IMR-90 (cell line): Measurements from ENCODE around the gene MON2. TPM values are rescaled to one million over a fixed set of nuclear protein-coding genes. Genes with fewer than 3 reads are reported as not detected.

ENCODE experiments used
- ATAC-seq: fragments of 200-7000 bp; cut with Tn5 transposase; 2 replicates; pipeline ENCODE4 v1.9.1; 2020; ENCODE audit warnings: low read depth, mild to moderate bottlenecking, moderate library complexity
- BruUV-seq: library from RNA; stranded (reverse); fragments of 400-500 nt; replicated peaks from 2 replicates; lab custom pipeline; 2021; lab: Mats Ljungman, UMichigan
- CTCF ChIA-PET: fragments of 300-600 bp; formaldehyde crosslinking; extraction: SDS; loops from one replicate; lab custom pipeline; 2021; ENCODE audit warnings: antibody characterized with exemption; lab: Yijun Ruan, JAX
- POLR2A ChIA-PET: fragments of 300-600 bp; sonication (Branson Sonifier 250); formaldehyde crosslinking; loops from one replicate; lab custom pipeline; 2022; ENCODE audit warnings: antibody characterized with exemption; ENCODE audit not compliant: unreplicated experiment; lab: Charles Lee
- DNase-seq: peaks from one replicate; pipeline ENCODE4 v3.0.0; 2013
- H2AFZ ChIP-seq: replicated peaks from 2 replicates; pipeline ENCODE3; 2013; ENCODE audit warnings: low read length, mild to moderate bottlenecking; ENCODE audit not compliant: poor library complexity
- H2AK5ac ChIP-seq: 2 replicates; pipeline ENCODE4 v1.6.1; 2013; ENCODE audit warnings: low read depth, low read length, inconsistent platforms
- H2AK9ac ChIP-seq: replicated peaks from 2 replicates; pipeline ENCODE3; 2013; ENCODE audit warnings: mild to moderate bottlenecking, low read depth, low read length, moderate library complexity; ENCODE audit not compliant: poor library complexity
- H2BK120ac ChIP-seq: 2 replicates; pipeline ENCODE4 v1.6.1; 2013; ENCODE audit warnings: low read depth, low read length, inconsistent platforms
- H2BK15ac ChIP-seq: 3 replicates; pipeline ENCODE4 v1.6.1; 2013; ENCODE audit warnings: low read depth, low read length, inconsistent platforms
- H2BK20ac ChIP-seq: 2 replicates; pipeline ENCODE4 v1.6.1; 2013; ENCODE audit warnings: low read depth, mild to moderate bottlenecking, inconsistent platforms, low read length, moderate library complexity
- H2BK5ac ChIP-seq: 2 replicates; pipeline ENCODE4 v1.6.1; 2013; ENCODE audit warnings: mild to moderate bottlenecking, low read depth, low read length, inconsistent platforms; ENCODE audit not compliant: poor library complexity, severe bottlenecking
- H3K14ac ChIP-seq: replicated peaks from 2 replicates; pipeline ENCODE4 v1.6.1; 2013; ENCODE audit warnings: low read depth, low read length, inconsistent platforms
- H3K18ac ChIP-seq: 2 replicates; pipeline ENCODE4 v1.6.1; 2013; ENCODE audit warnings: low read depth, low read length, control low read depth
- H3K23ac ChIP-seq: 2 replicates; pipeline ENCODE4 v1.6.1; 2013; ENCODE audit warnings: low read depth, low read length, inconsistent platforms
- H3K27ac ChIP-seq: 2 replicates; pipeline ENCODE4 v1.5.1; 2013; ENCODE audit warnings: mild to moderate bottlenecking, control low read depth, low read length; ENCODE audit not compliant: insufficient read depth
- H3K27me3 ChIP-seq: 2 replicates; pipeline ENCODE4 v1.6.1; 2013; ENCODE audit warnings: low read length; ENCODE audit not compliant: control insufficient read depth, insufficient read depth
- H3K36me3 ChIP-seq: 2 replicates; pipeline ENCODE4 v1.6.1; 2013; ENCODE audit warnings: low read length, mixed read lengths; ENCODE audit not compliant: control insufficient read depth, insufficient read depth
- H3K4ac ChIP-seq: 2 replicates; pipeline ENCODE4 v1.6.1; 2013; ENCODE audit warnings: low read depth, low read length, inconsistent platforms
- H3K4me1 ChIP-seq: 2 replicates; pipeline ENCODE4 v1.6.1; 2013; ENCODE audit warnings: low read length, mixed read lengths; ENCODE audit not compliant: control insufficient read depth, insufficient read depth
- H3K4me2 ChIP-seq: 2 replicates; pipeline ENCODE4 v1.6.1; 2013; ENCODE audit warnings: low read depth, mild to moderate bottlenecking, control low read depth, low read length, moderate library complexity
- H3K4me3 ChIP-seq: 2 replicates; pipeline ENCODE4 v1.5.1; 2013; ENCODE audit warnings: low read depth, mild to moderate bottlenecking, control low read depth, low read length, moderate library complexity; ENCODE audit not compliant: insufficient read depth
- H3K56ac ChIP-seq: 2 replicates; pipeline ENCODE4 v1.6.1; 2013; ENCODE audit warnings: low read length, inconsistent platforms; ENCODE audit not compliant: insufficient read depth; ENCODE audit errors: extremely low read depth
- H3K79me1 ChIP-seq, 2 experiments: 2 replicates each; pipeline ENCODE4 v1.6.1; 2013; ENCODE audit warnings: low read length in 2 of 2, inconsistent platforms in 1 of 2, low read depth in 1 of 2
- H3K9ac ChIP-seq: 2 replicates; pipeline ENCODE4 v1.6.1; 2013; ENCODE audit warnings: low read depth, low read length, control low read depth
- H3K9me1 ChIP-seq: 2 replicates; pipeline ENCODE4 v1.6.1; 2013; ENCODE audit warnings: low read length, inconsistent platforms; ENCODE audit not compliant: insufficient read depth
- H3K9me3 ChIP-seq: 2 replicates; pipeline ENCODE4 v1.6.1; 2013; ENCODE audit warnings: low read length; ENCODE audit not compliant: control insufficient read depth, insufficient read depth
- H4K20me1 ChIP-seq: 2 replicates; pipeline ENCODE4 v1.6.1; 2013; ENCODE audit warnings: low read length, inconsistent platforms; ENCODE audit not compliant: insufficient read depth
- H4K5ac ChIP-seq: 2 replicates; pipeline ENCODE4 v1.6.1; 2013; ENCODE audit warnings: mild to moderate bottlenecking, low read depth, low read length, control low read depth
- H4K8ac ChIP-seq, 2 experiments: 2 replicates each; pipeline ENCODE4 v1.6.1; 2013; ENCODE audit warnings: low read depth in 2 of 2, low read length in 2 of 2, control low read depth in 1 of 2, inconsistent platforms in 1 of 2
- H4K91ac ChIP-seq: 2 replicates; pipeline ENCODE4 v1.6.1; 2013; ENCODE audit warnings: low read depth, low read length, inconsistent platforms; ENCODE audit not compliant: insufficient read depth
- BHLHE40 ChIP-seq: fragments of 150-350 bp; IDR thresholded peaks from 2 replicates; pipeline ENCODE4 v1.6.1; 2016; ENCODE audit warnings: mild to moderate bottlenecking, low read depth, low read length
- CEBPB ChIP-seq: IDR thresholded peaks from 2 replicates; pipeline ENCODE4 v1.6.1; 2012; ENCODE audit warnings: low read depth, low read length, improper control_type of control experiment
- FOS ChIP-seq: fragments of 150-350 bp; IDR thresholded peaks from 2 replicates; pipeline ENCODE4 v1.6.1; 2016; ENCODE audit warnings: low read depth, low read length
- MAFK ChIP-seq: IDR thresholded peaks from 2 replicates; pipeline ENCODE4 v1.6.1; 2012; ENCODE audit warnings: low read depth, low read length, improper control_type of control experiment
- MAZ ChIP-seq: IDR thresholded peaks from 2 replicates; pipeline ENCODE4 v1.6.1; 2012; ENCODE audit warnings: low read depth, mild to moderate bottlenecking, low read length, improper control_type of control experiment, moderate library complexity, borderline replicate concordance
- MXI1 ChIP-seq: IDR thresholded peaks from 2 replicates; pipeline ENCODE4 v1.6.1; 2012; ENCODE audit warnings: low read depth, mild to moderate bottlenecking, low read length, moderate library complexity, borderline replicate concordance
- NFE2L2 ChIP-seq: fragments of 150-350 bp; IDR thresholded peaks from 2 replicates; pipeline ENCODE4 v1.6.1; 2016; ENCODE audit warnings: low read depth, mild to moderate bottlenecking, low read length
- POLR2A ChIP-seq: IDR thresholded peaks from 2 replicates; pipeline ENCODE4 v1.6.1; 2012; ENCODE audit warnings: mild to moderate bottlenecking, low read depth, low read length
- RAD21 ChIP-seq: IDR thresholded peaks from 2 replicates; pipeline ENCODE4 v1.6.1; 2012; ENCODE audit warnings: low read length, improper control_type of control experiment
- RCOR1 ChIP-seq: IDR thresholded peaks from 2 replicates; pipeline ENCODE4 v1.6.1; 2012; ENCODE audit warnings: mild to moderate bottlenecking, low read length, improper control_type of control experiment; ENCODE audit not compliant: insufficient replicate concordance
- RFX5 ChIP-seq: IDR thresholded peaks from 2 replicates; pipeline ENCODE4 v1.8.0; 2012; ENCODE audit warnings: low read depth, mild to moderate bottlenecking, low read length, moderate library complexity
- SMC3 ChIP-seq: fragments of 150-350 bp; IDR thresholded peaks from 2 replicates; pipeline ENCODE4 v1.6.1; 2016; ENCODE audit warnings: low read depth, mild to moderate bottlenecking, antibody characterized with exemption, low read length, moderate library complexity
- WGBS, 2 experiments: methylation state at CpG; one replicate each; pipeline versions ENCODE4 v1.1.5 to v1.1.7; 2013; ENCODE audit warnings: missing lambda C conversion rate in 2 of 2; ENCODE audit not compliant: insufficient read length in 1 of 2; ENCODE audit errors: extremely low coverage in 2 of 2; 5-methylcytosine and 5-hydroxymethylcytosine counted together
- dilution Hi-C: fragments of 300-500 bp; cut with HindIII; formaldehyde crosslinking; loops from one replicate; pipeline ENCODE4 v1.14.3; 2018; ENCODE audit warnings: low sequenced_read_pairs; ENCODE audit not compliant: unreplicated experiment
- in situ Hi-C: fragments of 300-500 bp; cut with MboI; formaldehyde crosslinking; loops from 3 replicates; pipeline ENCODE4 v1.14.3; 2019; ENCODE audit warnings: low sequenced_read_pairs, inconsistent platforms, mixed read lengths
- intact Hi-C: fragments of 100-400 bp; cut with micrococcal nuclease; formaldehyde crosslinking; loops from 2 replicates; pipeline ENCODE4 v1.10.0; 2022
- polyA plus RNA-seq, 3 experiments: library from polyadenylated mRNA; depleted of rRNA; stranded (reverse); fragments of >200 nt; gene quantifications; 2 replicates each; pipeline ENCODE4 v1.2.3, GENCODE V29; 2012; ENCODE audit warnings: low replicate concordance in 1 of 3
- total RNA-seq: library from RNA; depleted of rRNA; stranded (reverse); fragments of >200 nt; gene quantifications from 2 replicates; pipeline ENCODE4 v1.2.3, GENCODE V29; 2012
- TF ChIP-seq, protein P1 (sequence below): fragments of 150-350 bp; IDR thresholded peaks from 2 replicates; pipeline ENCODE4 v1.6.1; 2017; ENCODE audit warnings: mild to moderate bottlenecking, antibody characterized with exemption, low read length, low read depth
- TF ChIP-seq, protein P2 (sequence below): conservative IDR thresholded peaks from 2 replicates; pipeline ENCODE4 v1.5.1; 2012; ENCODE audit warnings: mild to moderate bottlenecking, low read depth, low read length, improper control_type of control experiment
- TF ChIP-seq, protein P3 (sequence below): fragments of 150-350 bp; IDR thresholded peaks from 2 replicates; pipeline ENCODE4 v1.6.1; 2016; ENCODE audit warnings: low read depth, mild to moderate bottlenecking, low read length, moderate library complexity, borderline replicate concordance

Gene MON2
- total and polyA plus RNA-seq, 2 of the 4 experiments (the other 2 are of a cell fraction): 13.2 to 39.3 TPM

DNA sequence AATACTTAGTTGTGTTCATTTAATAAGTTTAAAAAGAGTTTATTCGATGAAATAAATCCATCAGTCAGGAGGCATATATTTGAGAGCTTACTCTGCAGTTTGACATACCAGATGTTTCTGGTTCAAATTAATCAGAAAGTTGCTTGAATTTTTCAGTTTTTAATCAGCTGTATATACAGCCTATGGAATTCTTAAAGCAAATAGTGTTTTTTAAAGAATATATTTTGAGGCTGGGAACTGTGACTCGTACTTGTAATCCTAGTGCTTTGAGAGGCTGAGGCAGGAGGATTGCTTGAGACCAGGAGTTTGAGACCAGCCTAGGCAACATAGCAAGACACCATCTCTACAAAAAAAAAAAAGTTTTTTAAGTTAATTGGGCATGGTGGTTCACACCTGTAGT, 112.1 kb downstream of the MON2 start:
- CTCF ChIA-PET: no interaction called here
- no peak overlapping the region for H3K9ac ChIP-seq
- POLR2A ChIA-PET: no interaction called here
- no peaks in the 10 kb centered on the region for H3K27me3 ChIP-seq
- dilution Hi-C loops: loop anchor here (25.0 kb wide), 1 partner anchor 209 kb away; no protein-coding TSS in a partner anchor
- no TSS peak for BruUV-seq
- no peak overlapping the region for H2BK120ac ChIP-seq
- H3K56ac ChIP-seq: no peak overlapping the region
- H4K20me1 ChIP-seq: no peaks in the 10 kb centered on the region; the same call in 1 of the 2 replicates
- no CpG with 5 or more reads among the region's 2 CpGs for WGBS, 2 experiments
- H3K4me1 ChIP-seq: no peaks in the 10 kb centered on the region
- H3K4me3 ChIP-seq: no peak overlapping the region
- ATAC-seq: no peak; the same call in 1 of the 2 replicates
- no peaks in the 10 kb centered on the region; a peak in 1 of 4 replicates for H3K79me1 ChIP-seq
- no peak for TF ChIP-seq RFX5
- no peak for TF ChIP-seq BHLHE40
- TF ChIP-seq POLR2A: no peak
- TF ChIP-seq MAFK: no peak
- no peak for TF ChIP-seq RCOR1
- TF ChIP-seq, protein P1, sequence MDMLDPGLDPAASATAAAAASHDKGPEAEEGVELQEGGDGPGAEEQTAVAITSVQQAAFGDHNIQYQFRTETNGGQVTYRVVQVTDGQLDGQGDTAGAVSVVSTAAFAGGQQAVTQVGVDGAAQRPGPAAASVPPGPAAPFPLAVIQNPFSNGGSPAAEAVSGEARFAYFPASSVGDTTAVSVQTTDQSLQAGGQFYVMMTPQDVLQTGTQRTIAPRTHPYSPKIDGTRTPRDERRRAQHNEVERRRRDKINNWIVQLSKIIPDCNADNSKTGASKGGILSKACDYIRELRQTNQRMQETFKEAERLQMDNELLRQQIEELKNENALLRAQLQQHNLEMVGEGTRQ: no peak
- no peak for TF ChIP-seq NFE2L2
- no peak for TF ChIP-seq CEBPB
- TF ChIP-seq FOS: no peak
- no peak for TF ChIP-seq SMC3
- no peak for TF ChIP-seq MXI1
- TF ChIP-seq, protein P2, sequence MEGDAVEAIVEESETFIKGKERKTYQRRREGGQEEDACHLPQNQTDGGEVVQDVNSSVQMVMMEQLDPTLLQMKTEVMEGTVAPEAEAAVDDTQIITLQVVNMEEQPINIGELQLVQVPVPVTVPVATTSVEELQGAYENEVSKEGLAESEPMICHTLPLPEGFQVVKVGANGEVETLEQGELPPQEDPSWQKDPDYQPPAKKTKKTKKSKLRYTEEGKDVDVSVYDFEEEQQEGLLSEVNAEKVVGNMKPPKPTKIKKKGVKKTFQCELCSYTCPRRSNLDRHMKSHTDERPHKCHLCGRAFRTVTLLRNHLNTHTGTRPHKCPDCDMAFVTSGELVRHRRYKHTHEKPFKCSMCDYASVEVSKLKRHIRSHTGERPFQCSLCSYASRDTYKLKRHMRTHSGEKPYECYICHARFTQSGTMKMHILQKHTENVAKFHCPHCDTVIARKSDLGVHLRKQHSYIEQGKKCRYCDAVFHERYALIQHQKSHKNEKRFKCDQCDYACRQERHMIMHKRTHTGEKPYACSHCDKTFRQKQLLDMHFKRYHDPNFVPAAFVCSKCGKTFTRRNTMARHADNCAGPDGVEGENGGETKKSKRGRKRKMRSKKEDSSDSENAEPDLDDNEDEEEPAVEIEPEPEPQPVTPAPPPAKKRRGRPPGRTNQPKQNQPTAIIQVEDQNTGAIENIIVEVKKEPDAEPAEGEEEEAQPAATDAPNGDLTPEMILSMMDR: no peak
- TF ChIP-seq RAD21: no peak
- TF ChIP-seq, protein P3, sequence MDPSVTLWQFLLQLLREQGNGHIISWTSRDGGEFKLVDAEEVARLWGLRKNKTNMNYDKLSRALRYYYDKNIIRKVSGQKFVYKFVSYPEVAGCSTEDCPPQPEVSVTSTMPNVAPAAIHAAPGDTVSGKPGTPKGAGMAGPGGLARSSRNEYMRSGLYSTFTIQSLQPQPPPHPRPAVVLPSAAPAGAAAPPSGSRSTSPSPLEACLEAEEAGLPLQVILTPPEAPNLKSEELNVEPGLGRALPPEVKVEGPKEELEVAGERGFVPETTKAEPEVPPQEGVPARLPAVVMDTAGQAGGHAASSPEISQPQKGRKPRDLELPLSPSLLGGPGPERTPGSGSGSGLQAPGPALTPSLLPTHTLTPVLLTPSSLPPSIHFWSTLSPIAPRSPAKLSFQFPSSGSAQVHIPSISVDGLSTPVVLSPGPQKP: no peak
- no peak for TF ChIP-seq MAZ
- no peak overlapping the region; the same call in 1 of the 2 replicates for H3K27ac ChIP-seq
- no peak overlapping the region for H2AFZ ChIP-seq
- no peaks in the 10 kb centered on the region for H3K9me3 ChIP-seq
- H4K8ac ChIP-seq: no peak overlapping the region
- no peak overlapping the region for H2BK5ac ChIP-seq
- no peak overlapping the region for H2BK20ac ChIP-seq
- H3K4ac ChIP-seq: no peak overlapping the region
- no peak overlapping the region for H3K18ac ChIP-seq
- H4K91ac ChIP-seq: no peak overlapping the region
- H2AK9ac ChIP-seq: no peak overlapping the region
- intact Hi-C loops: no loop called here
- H2AK5ac ChIP-seq: no peak overlapping the region
- peaks cover 3% of the 10 kb centered on the region; the same call in 1 of the 2 replicates for H3K36me3 ChIP-seq
- in situ Hi-C loops: loop anchor here (25.0 kb wide), 1 partner anchor 484 kb away; no protein-coding TSS in a partner anchor
- H4K5ac ChIP-seq: no peak overlapping the region
- no peaks in the 10 kb centered on the region for H3K9me1 ChIP-seq
- no peak overlapping the region for H2BK15ac ChIP-seq
- H3K23ac ChIP-seq: no peak overlapping the region
- peak; percentile 8 for DNase-seq
- H3K4me2 ChIP-seq: no peak overlapping the region
- H3K14ac ChIP-seq: no peak overlapping the region
